GM13977 (cell line): ENCODE data around the gene ANKMY1.

ENCODE experiments used
- DNase-seq: peaks from one replicate; pipeline ENCODE4 v3.0.0; 2012; ENCODE audit warnings: low spot score
- CTCF ChIP-seq: IDR thresholded peaks from 2 replicates; pipeline ENCODE4 v1.5.1; 2012; ENCODE audit warnings: mild to moderate bottlenecking, control low read depth; ENCODE audit not compliant: insufficient read depth; ENCODE audit errors: extremely low read depth, missing control alignments
- in situ Hi-C: fragments of 300-500 bp; cut with MboI; formaldehyde crosslinking; loops from one replicate; pipeline ENCODE4 v1.12.0; 2022; ENCODE audit warnings: low sequenced_read_pairs, low pct_unique_long_range_greater_than_20kb, mixed read lengths, inconsistent platforms; ENCODE audit not compliant: unreplicated experiment

Gene ANKMY1

GRCh38 chr2:240432430-240432819 is 125.4 kb downstream of the ANKMY1 start:
- DNase-seq: no peak
- in situ Hi-C loops: no loop called here
- no peak for TF ChIP-seq CTCF

DNA sequence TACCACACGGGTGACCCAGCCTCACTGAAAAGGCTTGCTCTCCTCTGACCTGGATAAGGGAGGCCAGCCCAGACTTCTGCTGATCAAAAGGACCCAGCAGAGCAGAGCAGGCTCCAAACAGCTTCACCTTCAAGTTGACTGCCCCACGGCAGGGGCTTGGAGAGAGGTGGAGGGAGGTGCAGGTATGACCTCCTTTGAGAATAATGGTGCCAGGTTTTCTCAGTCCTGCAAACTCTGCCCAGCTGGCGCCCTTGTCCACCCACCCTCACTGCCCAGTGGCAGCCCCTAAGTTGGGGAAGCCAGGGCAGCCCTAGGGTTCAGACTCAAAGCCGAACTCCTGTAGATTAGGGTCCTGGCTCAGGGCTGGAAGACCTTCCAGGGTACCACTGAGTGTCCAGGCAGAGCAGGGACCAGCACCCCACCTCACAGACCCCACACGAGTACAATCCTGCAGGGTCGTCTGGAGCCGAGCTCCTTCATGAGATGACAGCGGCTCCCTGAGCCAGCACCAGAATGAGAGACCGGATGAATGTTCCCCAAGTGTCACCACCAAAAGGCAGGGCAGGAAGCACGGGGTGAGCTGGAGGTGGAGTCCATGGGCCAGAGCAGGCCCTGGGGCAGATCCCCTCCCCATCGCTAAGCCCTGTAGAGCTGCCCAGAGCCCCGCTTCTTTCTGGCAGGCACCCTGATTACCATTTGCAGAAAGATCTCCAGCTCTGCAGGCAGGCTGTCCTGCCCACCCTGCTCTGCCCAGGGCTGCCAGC is 125.9 kb downstream of the ANKMY1 start:
- in situ Hi-C loops: no loop called here
- no peak for TF ChIP-seq CTCF

DNA sequence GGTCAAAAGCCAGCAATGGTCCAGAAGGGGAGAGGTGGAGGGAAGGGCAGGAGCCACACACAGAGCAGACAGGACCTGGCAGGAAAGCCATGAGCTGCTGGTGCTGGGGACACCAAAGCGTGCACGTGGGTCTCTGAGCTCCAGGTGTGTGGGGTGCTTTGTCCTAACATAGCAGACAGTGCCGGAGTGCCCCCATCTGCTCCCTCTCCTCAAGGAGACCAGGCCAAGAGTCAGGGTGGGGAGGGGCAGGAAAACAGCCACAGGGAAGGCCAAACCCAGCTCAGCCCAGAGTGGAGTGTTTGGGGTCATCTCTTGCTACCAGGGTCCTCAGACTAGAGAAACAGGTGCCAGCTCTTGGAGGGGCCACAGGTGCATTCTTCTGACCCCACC is 126.5 kb downstream of the ANKMY1 start:
- no peak for TF ChIP-seq CTCF
- in situ Hi-C loops: no loop called here
- no peak for DNase-seq

More for the DNA sequence above, 125.9 kb downstream of the ANKMY1 start:
- DNase-seq: no peak

DNA sequence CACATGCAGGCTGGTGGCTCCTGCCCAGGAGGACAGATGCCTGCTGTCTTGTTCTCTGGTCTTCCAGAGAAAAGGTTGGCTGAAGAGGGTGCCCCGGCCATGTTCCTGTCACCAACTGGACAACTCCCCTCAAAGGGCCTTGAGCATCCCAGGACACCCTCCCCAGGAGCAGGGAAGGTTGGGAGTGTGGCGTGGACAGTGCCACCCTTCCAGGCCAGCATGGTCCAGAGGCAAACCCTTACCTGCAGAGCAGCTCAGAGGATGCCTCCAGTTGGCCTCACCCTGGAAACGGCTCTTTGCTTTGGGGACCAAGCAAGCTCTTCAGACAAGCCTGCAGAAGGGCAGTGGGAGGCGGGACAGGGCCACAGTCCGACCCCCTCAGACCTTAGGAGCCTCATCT is 127.2 kb downstream of the ANKMY1 start:
- in situ Hi-C loops: no loop called here
- TF ChIP-seq CTCF: no peak
- no peak for DNase-seq

GRCh38 chr2:240429872-240430491 is 127.8 kb downstream of the ANKMY1 start:
- TF ChIP-seq CTCF: no peak
- DNase-seq: no peak

More at GRCh38 chr2:240429872-240430491, 127.8 kb downstream of the ANKMY1 start:
- in situ Hi-C loops: no loop called here
